ENCODE results near the gene PCDHB1. TPM values are rescaled to one million over a fixed set of nuclear protein-coding genes. Genes with fewer than 3 reads are reported as not detected.

The PCDHB1 gene
- total RNA-seq, result 0.12 TPM
- long read RNA-seq, result 0 reads

- ATAC-seq, result peak; percentile 55
- TF ChIP-seq CTCF (IDR thresholded peaks at IDR 0.05), result no peak
- H3K36me3 ChIP-seq, result no peaks in the 10 kb centered on the region
- no peaks in the 10 kb centered on the region for H3K4me1 ChIP-seq
- no peak for DNase-seq
- intact Hi-C loops (cut with DNase I), result no loop called here
- no peak within 1 kb of the TSS for H3K27ac ChIP-seq
- no peaks in the 10 kb centered on the region for H3K9me3 ChIP-seq
- peak within 1 kb of the TSS; percentile 50 for H3K4me3 ChIP-seq
- H3K27me3 ChIP-seq, result peaks cover 6% of the 10 kb centered on the region
Measured at GRCh38 chr5:141050622-141051520, at the start of gene PCDHB1. TSS of gene PCDHB1 (plus strand) at chr5:141051374. CDS start at chr5:141051471, 97 bp downstream.

GRCh38 chr5:141001446-141001843 lies 49.7 kb upstream of the PCDHB1 start:
- Histone ChIP-seq H3K27ac (peak overlapping the region; percentile 20), H3K4me1 (no peaks in the 10 kb centered on the region), H3K4me3 (peak overlapping the region; percentile 28)

GRCh38 chr5:141001844-141002604 lies 49.1 kb upstream of the PCDHB1 start:
- DNase-seq (peak; percentile 70), ATAC-seq (peak; percentile 16)
- TF ChIP-seq CTCF (IDR thresholded peaks at IDR 0.05), result no peak
- peak overlapping the region; percentile 28 for H3K4me3 ChIP-seq
- peak overlapping the region; percentile 20 for H3K27ac ChIP-seq
- intact Hi-C loops (cut with DNase I), result no loop called here
- no peaks in the 10 kb centered on the region for H3K9me3 ChIP-seq
- H3K36me3 ChIP-seq, result no peaks in the 10 kb centered on the region
- no peaks in the 10 kb centered on the region for H3K27me3 ChIP-seq
- H3K4me1 ChIP-seq, result no peaks in the 10 kb centered on the region

More at GRCh38 chr5:141001446-141001843, 49.7 kb upstream of the PCDHB1 start:
- no peaks in the 10 kb centered on the region for H3K36me3 ChIP-seq
- no peaks in the 10 kb centered on the region for H3K9me3 ChIP-seq
- no peak for TF ChIP-seq CTCF (IDR thresholded peaks at IDR 0.05)
- peak; percentile 84 for DNase-seq
- intact Hi-C loops (cut with DNase I), result no loop called here
- no peaks in the 10 kb centered on the region for H3K27me3 ChIP-seq
- peak; percentile 70 for ATAC-seq

GRCh38 chr5:141002605-141002965 lies 48.6 kb upstream of the PCDHB1 start:
- ATAC-seq (no peak), DNase-seq (no peak)
- no peak for TF ChIP-seq CTCF (IDR thresholded peaks at IDR 0.05)
- intact Hi-C loops (cut with DNase I), result no loop called here
- no peaks in the 10 kb centered on the region for H3K4me1 ChIP-seq
- H3K9me3 ChIP-seq, result no peaks in the 10 kb centered on the region
- no peak overlapping the region for H3K27ac ChIP-seq
- no peaks in the 10 kb centered on the region for H3K36me3 ChIP-seq
- no peaks in the 10 kb centered on the region for H3K27me3 ChIP-seq
- no peak overlapping the region for H3K4me3 ChIP-seq

- Histone ChIP-seq H3K36me3 (no peaks in the 10 kb centered on the region), H3K4me1 (no peaks in the 10 kb centered on the region), H3K27me3 (no peaks in the 10 kb centered on the region), H3K27ac (no peak overlapping the region), H3K9me3 (no peaks in the 10 kb centered on the region), H3K4me3 (no peak overlapping the region)
- DNase-seq (no peak), ATAC-seq (no peak)
- intact Hi-C loops (cut with DNase I), result no loop called here
- no peak for TF ChIP-seq CTCF (IDR thresholded peaks at IDR 0.05)
Measured at GRCh38 chr5:141003031-141003430, 48.1 kb upstream of the PCDHB1 start.

All from upper lobe of right lung (tissue), 1 donor.